ENCODE results near the gene RBMS3. TPM values are rescaled to one million over a fixed set of nuclear protein-coding genes. Genes with fewer than 3 reads are reported as not detected.

The RBMS3 gene
- total and polyA plus RNA-seq, 2 of the 8 experiments (the other 6 are each of a cell fraction or from before 2014, with no cell fraction given), result 3.7 to 6.9 TPM

- TF ChIP-seq ATF2 (IDR thresholded peaks at IDR 0.05; ENCODE audit: low read length) (no peak), BACH1 (IDR thresholded peaks at IDR 0.05; ENCODE audit: low read length) (no peak), KDM4A (IDR thresholded peaks at IDR 0.05; ENCODE audit: low read depth, low read length, severe bottlenecking) (no peak), SIX5 (IDR thresholded peaks at IDR 0.05; ENCODE audit: low read depth, low read length) (no peak)
These were observed 17.4 kb upstream of the RBMS3 start (continued) for GRCh38 chr3:29263476-29263875.
